BE2C (cell line): ENCODE measurements around the gene DENND4A.

Experiments
- DNase-seq: peaks from one replicate; pipeline ENCODE4 v3.0.0-alpha.2; 2020
- H3K27me3 ChIP-seq: fragments of 250-450 bp; sonication (Bioruptor Pico); 2 replicates; pipeline ENCODE4 v1.5.1; 2020; ENCODE audit warnings: mild to moderate bottlenecking
- H3K36me3 ChIP-seq: fragments of 250-450 bp; sonication (Bioruptor Pico); 2 replicates; pipeline ENCODE4 v1.5.1; 2020; ENCODE audit warnings: mild to moderate bottlenecking
- H3K4me1 ChIP-seq: fragments of 250-450 bp; sonication (Bioruptor Pico); 2 replicates; pipeline ENCODE4 v1.5.1; 2020
- H3K4me3 ChIP-seq: 2 replicates; pipeline ENCODE4 v1.5.1; 2011; ENCODE audit warnings: low read depth, low read length
- H3K9me3 ChIP-seq: fragments of 250-450 bp; sonication (Bioruptor Pico); 2 replicates; pipeline ENCODE4 v1.5.1; 2020
- CTCF ChIP-seq: IDR thresholded peaks from 2 replicates; pipeline ENCODE4 v1.5.1; 2012; ENCODE audit warnings: mild to moderate bottlenecking, low read depth, low read length

DENND4A gene

GRCh38 chr15:65766422-65767263 is 25.4 kb downstream of the DENND4A start:
- Histone ChIP-seq H3K4me1 (peaks cover 17% of the 10 kb centered on the region), H3K4me3 (no peak overlapping the region), H3K27me3 (no peaks in the 10 kb centered on the region), H3K9me3 (no peaks in the 10 kb centered on the region), H3K36me3 (no peaks in the 10 kb centered on the region)
- DNase-seq = no peak
- no peak for TF ChIP-seq CTCF

- H3K4me3 ChIP-seq = no peak overlapping the region
- no peak for DNase-seq
- H3K4me1 ChIP-seq = peaks cover 16% of the 10 kb centered on the region
- no peak for TF ChIP-seq CTCF
- H3K27me3 ChIP-seq = no peaks in the 10 kb centered on the region
- no peaks in the 10 kb centered on the region for H3K36me3 ChIP-seq
- no peaks in the 10 kb centered on the region for H3K9me3 ChIP-seq
Observed at GRCh38 chr15:65765106-65765505, 27.0 kb downstream of the DENND4A start.

- Histone ChIP-seq H3K9me3 (no peaks in the 10 kb centered on the region), H3K4me1 (peaks cover 9% of the 10 kb centered on the region), H3K4me3 (no peak overlapping the region), H3K36me3 (no peaks in the 10 kb centered on the region), H3K27me3 (no peaks in the 10 kb centered on the region)
- TF ChIP-seq CTCF = no peak
- no peak for DNase-seq
Observed at GRCh38 chr15:65762914-65763787, 28.9 kb downstream of the DENND4A start.

- Histone ChIP-seq H3K9me3 (no peaks in the 10 kb centered on the region), H3K27me3 (no peaks in the 10 kb centered on the region), H3K36me3 (no peaks in the 10 kb centered on the region), H3K4me1 (peaks cover 9% of the 10 kb centered on the region), H3K4me3 (no peak overlapping the region)
- TF ChIP-seq CTCF = no peak
- DNase-seq = no peak
Observed at GRCh38 chr15:65762399-65762798, 29.7 kb downstream of the DENND4A start.

GRCh38 chr15:65761210-65761926 is 30.7 kb downstream of the DENND4A start:
- Histone ChIP-seq H3K27me3 (no peaks in the 10 kb centered on the region), H3K9me3 (no peaks in the 10 kb centered on the region), H3K4me1 (peaks cover 2% of the 10 kb centered on the region), H3K4me3 (no peak overlapping the region), H3K36me3 (no peaks in the 10 kb centered on the region)
- DNase-seq = no peak
- no peak for TF ChIP-seq CTCF
